Neural cell (in vitro differentiated cells): Measurements from ENCODE around the gene SPTB. TPM values are rescaled to one million over a fixed set of nuclear protein-coding genes. Genes with fewer than 3 reads are reported as not detected.

ENCODE experiments used
- H2AFZ ChIP-seq: fragments of 200-600, 300-800 bp; sonication (generic), shearing (Covaris generic); 2 replicates; pipeline ENCODE4 v1.6.0; 2014; ENCODE audit warnings: low read depth, mild to moderate bottlenecking, antibody characterized with exemption, low read length, moderate library complexity
- H3F3A ChIP-seq: fragments of 200-600 bp; shearing (Covaris generic); 2 replicates; pipeline ENCODE4 v1.6.1; 2016; ENCODE audit warnings: mild to moderate bottlenecking, moderate library complexity, mixed read lengths, antibody characterized with exemption, low read length; ENCODE audit not compliant: insufficient read depth, poor library complexity, severe bottlenecking
- H3K27ac ChIP-seq: fragments of 200-600, 300-800 bp; sonication (generic), shearing (Covaris generic); 2 replicates; pipeline ENCODE4 v1.5.1; 2014; ENCODE audit warnings: mild to moderate bottlenecking, low read length, moderate library complexity
- H3K27me3 ChIP-seq: fragments of 300-800, 200-600 bp; sonication (generic), shearing (Covaris generic); 2 replicates; pipeline ENCODE4 v1.6.0; 2014; ENCODE audit warnings: mild to moderate bottlenecking, low read depth, low read length, moderate library complexity; ENCODE audit not compliant: insufficient read depth
- H3K36me3 ChIP-seq: fragments of 300-800, 200-600 bp; sonication (generic), shearing (Covaris generic); 2 replicates; pipeline ENCODE4 v1.5.1; 2014; ENCODE audit warnings: mild to moderate bottlenecking, antibody characterized with exemption, low read length, moderate library complexity; ENCODE audit not compliant: insufficient read depth
- H3K4me2 ChIP-seq: fragments of 300-800, 200-600 bp; sonication (generic), shearing (Covaris generic); 2 replicates; pipeline ENCODE4 v1.6.0; 2014; ENCODE audit warnings: mild to moderate bottlenecking, low read length
- H3K4me3 ChIP-seq: fragments of 300-800, 200-600 bp; sonication (generic), shearing (Covaris generic); 2 replicates; pipeline ENCODE4 v1.5.1; 2014; ENCODE audit warnings: mild to moderate bottlenecking, low read length, moderate library complexity
- H3K79me2 ChIP-seq: fragments of 200-600 bp; shearing (Covaris generic); replicated peaks from 2 replicates; pipeline ENCODE4 v1.6.0; 2014; ENCODE audit warnings: mild to moderate bottlenecking, low read length, moderate library complexity; ENCODE audit not compliant: insufficient read depth
- H3K9ac ChIP-seq: fragments of 300-800, 200-600 bp; sonication (generic), shearing (Covaris generic); 2 replicates; pipeline ENCODE4 v1.6.1; 2016; ENCODE audit warnings: mild to moderate bottlenecking, low read length, mixed read lengths
- H3K9me2 ChIP-seq: fragments of 200-600 bp; shearing (Covaris generic); 2 replicates; pipeline ENCODE4 v1.6.1; 2016; ENCODE audit warnings: mild to moderate bottlenecking, low read length, mixed read lengths; ENCODE audit not compliant: insufficient read depth
- H3K9me3 ChIP-seq: fragments of 200-600, 300-800 bp; sonication (generic), shearing (Covaris generic); 2 replicates; pipeline ENCODE4 v1.6.1; 2016; ENCODE audit warnings: mild to moderate bottlenecking, mixed run types, low read length, moderate library complexity, mixed read lengths
- H4K20me1 ChIP-seq: fragments of 200-600 bp; shearing (Covaris generic); 2 replicates; pipeline ENCODE4 v1.6.1; 2016; ENCODE audit warnings: mild to moderate bottlenecking, mixed run types; ENCODE audit not compliant: insufficient read depth
- CTCF ChIP-seq: fragments of 450-650 bp; IDR thresholded peaks from 2 replicates; pipeline ENCODE4 v1.5.1; 2014; ENCODE audit warnings: antibody characterized with exemption, mild to moderate bottlenecking, moderate library complexity; ENCODE audit not compliant: poor library complexity, severe bottlenecking
- EP300 ChIP-seq: fragments of 450-650 bp; conservative IDR thresholded peaks from 2 replicates; pipeline ENCODE4 v1.6.1; 2014; ENCODE audit warnings: antibody characterized with exemption, mild to moderate bottlenecking, moderate library complexity; ENCODE audit not compliant: poor library complexity, severe bottlenecking
- EZH2 ChIP-seq: fragments of 200-600, 300-800 bp; shearing (Covaris generic), sonication (generic); IDR thresholded peaks from 2 replicates; pipeline ENCODE4 v1.6.1; 2014; ENCODE audit warnings: antibody characterized with exemption, low read length, borderline replicate concordance, mild to moderate bottlenecking; ENCODE audit not compliant: insufficient read depth, poor library complexity, severe bottlenecking
- MXI1 ChIP-seq: fragments of 450-650 bp; conservative IDR thresholded peaks from 2 replicates; pipeline ENCODE4 v1.6.1; 2014; ENCODE audit warnings: antibody characterized with exemption, mild to moderate bottlenecking; ENCODE audit not compliant: poor library complexity, severe bottlenecking
- POLR2AphosphoS5 ChIP-seq: IDR thresholded peaks from 2 replicates; pipeline ENCODE4 v1.6.1; 2012
- RAD21 ChIP-seq: fragments of 450-650 bp; conservative IDR thresholded peaks from 2 replicates; pipeline ENCODE4 v1.6.1; 2014; ENCODE audit warnings: antibody characterized with exemption, mild to moderate bottlenecking, moderate library complexity
- REST ChIP-seq: IDR thresholded peaks from 2 replicates; pipeline ENCODE4 v1.6.1; 2012; ENCODE audit warnings: borderline replicate concordance
- SMC3 ChIP-seq: fragments of 450-650 bp; conservative IDR thresholded peaks from 2 replicates; pipeline ENCODE4 v1.6.1; 2014; ENCODE audit warnings: antibody characterized with exemption, mild to moderate bottlenecking, moderate library complexity; ENCODE audit not compliant: poor library complexity
- TAF1 ChIP-seq: IDR thresholded peaks from 2 replicates; pipeline ENCODE4 v1.6.1; 2012; ENCODE audit warnings: low read depth
- polyA plus RNA-seq: library from polyadenylated mRNA; depleted of rRNA; stranded (reverse); fragments of >200 nt; gene quantifications from 2 replicates; pipeline ENCODE4 v1.2.3, GENCODE V29; 2014

Gene SPTB
- polyA plus RNA-seq, 1 donor from 2014 or later: 1.9 TPM

DNA sequence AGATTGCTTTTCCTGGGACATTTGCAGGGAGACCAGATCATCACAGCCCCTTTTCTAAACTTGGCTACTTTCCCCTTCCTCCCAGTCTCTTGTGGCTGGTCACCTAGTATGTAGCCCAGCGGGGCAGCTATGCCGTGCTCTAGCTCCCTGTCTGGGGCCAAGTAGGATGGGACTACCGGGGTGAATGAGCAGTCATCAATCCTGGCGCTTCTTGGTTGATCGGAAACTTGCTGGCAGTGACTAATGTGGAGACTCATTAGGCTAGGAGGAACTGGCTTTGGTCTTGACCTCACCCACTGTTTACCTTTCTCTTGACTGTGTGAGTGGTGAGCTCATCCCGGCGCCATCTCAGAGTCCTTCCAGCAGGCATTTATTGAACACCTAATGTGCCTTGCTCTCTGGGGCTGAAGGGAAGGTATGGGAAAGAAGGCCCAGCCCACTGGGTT, 159.6 kb downstream of the SPTB start:
- no peaks in the 10 kb centered on the region for H3K36me3 ChIP-seq
- H3K9me2 ChIP-seq: no peaks in the 10 kb centered on the region
- no peak overlapping the region for H3K4me3 ChIP-seq
- H3K27ac ChIP-seq: no peak overlapping the region
- no peaks in the 10 kb centered on the region for H3F3A ChIP-seq
- TF ChIP-seq MXI1 (no peak), POLR2AphosphoS5 (no peak), CTCF (no peak), TAF1 (no peak), RAD21 (no peak)
- H4K20me1 ChIP-seq: no peaks in the 10 kb centered on the region
- H2AFZ ChIP-seq: no peak overlapping the region
- no peak overlapping the region for H3K4me2 ChIP-seq
- H3K9ac ChIP-seq: no peak overlapping the region
- no peaks in the 10 kb centered on the region for H3K9me3 ChIP-seq
- no peaks in the 10 kb centered on the region for H3K27me3 ChIP-seq
- H3K79me2 ChIP-seq: peaks cover 11% of the 10 kb centered on the region

DNA sequence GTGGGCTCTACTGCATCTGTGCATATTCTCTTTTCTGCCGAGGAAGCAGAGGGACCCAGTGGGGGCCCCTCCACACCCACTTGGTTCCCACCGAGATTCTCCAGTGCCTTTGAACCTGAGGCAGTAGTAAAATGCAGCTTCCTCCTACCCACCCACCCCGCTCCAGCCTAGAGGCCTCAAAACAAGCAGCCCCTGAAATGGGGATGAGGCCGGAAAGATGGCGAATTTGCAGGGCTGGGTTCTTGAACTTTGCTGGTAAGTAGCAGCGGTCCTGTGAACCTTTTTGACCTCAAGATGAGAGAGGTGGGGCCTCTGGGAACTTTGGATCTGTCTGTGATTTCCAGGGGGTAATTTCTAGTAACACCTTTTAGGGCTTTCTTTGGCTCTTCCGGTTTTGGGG, 160.1 kb downstream of the SPTB start:
- no peak overlapping the region for H3K9ac ChIP-seq
- H3K9me3 ChIP-seq: no peaks in the 10 kb centered on the region
- no peaks in the 10 kb centered on the region for H4K20me1 ChIP-seq
- no peak overlapping the region for H2AFZ ChIP-seq
- peaks cover 11% of the 10 kb centered on the region for H3K79me2 ChIP-seq
- no peaks in the 10 kb centered on the region for H3K27me3 ChIP-seq
- TF ChIP-seq CTCF (no peak), RAD21 (no peak), EZH2 (no peak), TAF1 (no peak), SMC3 (no peak), POLR2AphosphoS5 (no peak), MXI1 (no peak), REST (no peak), EP300 (no peak)
- H3K9me2 ChIP-seq: no peaks in the 10 kb centered on the region
- no peaks in the 10 kb centered on the region for H3K36me3 ChIP-seq
- no peak overlapping the region for H3K4me2 ChIP-seq
- no peak overlapping the region for H3K27ac ChIP-seq
- H3F3A ChIP-seq: no peaks in the 10 kb centered on the region
- H3K4me3 ChIP-seq: no peak overlapping the region
